Measurements from ENCODE around the gene HACD2. TPM values are rescaled to one million over a fixed set of nuclear protein-coding genes. Genes with fewer than 3 reads are reported as not detected.
"Not testable (repeated sequence)": the region's sequence is repeated elsewhere in the genome, so short reads cannot be mapped to it uniquely, and the experiment has no call there.

HACD2 gene
- total RNA-seq, 4 donors from 2014 or later: 11.9 to 70.5 (median 48.2) TPM

- Histone ChIP-seq H3K27me3 (no peaks in the 10 kb centered on the region), H3K36me3 (peaks cover 0 to 15% (median 0%) of the 10 kb centered on the region in 4 donors), H3K9me3 (no peaks in the 10 kb centered on the region), H3K4me1 (peaks cover 0 to 7% (median 2%) of the 10 kb centered on the region in 4 donors), H3K27ac (peak overlapping the region; percentile 79 to 91 (median 83)), H3K4me3 (peak overlapping the region in 3 of 4 donors; percentile 20 to 43 (median 35))
- 52% methylated on average over 7 of the region's 7 CpGs; no CpG with 5 or more reads in 1 of the 2 donors for WGBS, 2 donors (ENCODE audit: low coverage in 1 of 2)
- intact Hi-C loops (cut with DNase I; ENCODE audit: low total_unique reads) (no loop called here), in situ Hi-C loops (cut with MboI; ENCODE audit: low pct_ligation_motif_present in 1 of 4, low pct_unique_long_range_greater_than_20kb in 1 of 4, low sequenced_read_pairs in 3 of 4) (no loop called here)
- TF ChIP-seq POLR2AphosphoS5 (IDR thresholded peaks at IDR 0.05) (peak in 1 of 3 donors; percentile 7), EP300 (IDR thresholded peaks at IDR 0.05; ENCODE audit: low read depth) (no peak)
- DNase-seq: no peak
Measured at GRCh38 chr3:123618076-123618708, 33.3 kb upstream of the HACD2 start.

- Histone ChIP-seq H3K27me3 (no peaks in the 10 kb centered on the region), H3K4me1 (peaks cover 0 to 7% (median 2%) of the 10 kb centered on the region in 4 donors), H3K4me3 (peak overlapping the region in 3 of 4 donors; percentile 4 to 43 (median 35)), H3K9me3 (no peaks in the 10 kb centered on the region), H3K27ac (peak overlapping the region; percentile 5 to 91 (median 83)), H3K36me3 (peaks cover 0 to 16% (median 5%) of the 10 kb centered on the region in 4 donors)
- WGBS, 2 donors (ENCODE audit: low coverage in 1 of 2): 70 to 87% methylated on average over 3 to 6 of the region's 6 CpGs
- in situ Hi-C loops (cut with MboI; ENCODE audit: low pct_ligation_motif_present in 1 of 4, low pct_unique_long_range_greater_than_20kb in 1 of 4, low sequenced_read_pairs in 3 of 4): no loop called here
- no peak for DNase-seq
- TF ChIP-seq EP300 (IDR thresholded peaks at IDR 0.05; ENCODE audit: low read depth) (no peak), POLR2AphosphoS5 (IDR thresholded peaks at IDR 0.05) (peak; percentile 35 to 70 (median 62)), POLR2A (IDR thresholded peaks at IDR 0.05) (no peak), CTCF (IDR thresholded peaks at IDR 0.05) (no peak)
- intact Hi-C loops (cut with DNase I; ENCODE audit: low total_unique reads): no loop called here
Measured at GRCh38 chr3:123616593-123616992, 31.7 kb upstream of the HACD2 start.

GRCh38 chr3:123613543-123613942, 28.7 kb upstream of the HACD2 start:
- in situ Hi-C loops (cut with MboI; ENCODE audit: low pct_ligation_motif_present in 1 of 4, low pct_unique_long_range_greater_than_20kb in 1 of 4, low sequenced_read_pairs in 3 of 4): no loop called here
- no peaks in the 10 kb centered on the region for H3K9me3 ChIP-seq
- peak overlapping the region in 3 of 4 donors; percentile 4 to 91 (median 6) for H3K27ac ChIP-seq
- no peak overlapping the region for H3K4me3 ChIP-seq
- DNase-seq: no peak
- intact Hi-C loops (cut with DNase I; ENCODE audit: low total_unique reads): no loop called here
- 77 to 79% methylated on average over 1 to 2 of the region's 2 CpGs for WGBS, 2 donors (ENCODE audit: low coverage in 1 of 2)
- TF ChIP-seq EP300 (IDR thresholded peaks at IDR 0.05; ENCODE audit: low read depth) (no peak), POLR2A (IDR thresholded peaks at IDR 0.05) (no peak), POLR2AphosphoS5 (IDR thresholded peaks at IDR 0.05) (peak in 1 of 3 donors; percentile 6)
- H3K4me1 ChIP-seq: no peaks in the 10 kb centered on the region
- H3K27me3 ChIP-seq: no peaks in the 10 kb centered on the region
- H3K36me3 ChIP-seq: peaks cover 0 to 16% (median 5%) of the 10 kb centered on the region in 4 donors

- H3K27me3 ChIP-seq; H3K4me1 ChIP-seq; in situ Hi-C loops (cut with MboI; ENCODE audit: low pct_ligation_motif_present in 1 of 4, low pct_unique_long_range_greater_than_20kb in 1 of 4, low sequenced_read_pairs in 3 of 4); H3K9me3 ChIP-seq; intact Hi-C loops (cut with DNase I; ENCODE audit: low total_unique reads); DNase-seq; H3K4me3 ChIP-seq: not testable (repeated sequence)
- Histone ChIP-seq H3K36me3 (peaks cover 0 to 16% (median 5%) of the 10 kb centered on the region in 4 donors), H3K27ac (peak overlapping the region in 1 of 4 donors; percentile 16)
- WGBS, 2 donors (ENCODE audit: low coverage in 1 of 2): 91 to 100% methylated on average over 5 to 7 of the region's 7 CpGs
Measured at GRCh38 chr3:123611674-123612073, 26.8 kb upstream of the HACD2 start.

GRCh38 chr3:123611082-123611481, 26.2 kb upstream of the HACD2 start:
- Histone ChIP-seq H3K27me3 (no peaks in the 10 kb centered on the region), H3K27ac (no peak overlapping the region), H3K36me3 (peaks cover 0 to 16% (median 5%) of the 10 kb centered on the region in 4 donors), H3K4me1 (no peaks in the 10 kb centered on the region), H3K4me3 (no peak overlapping the region), H3K9me3 (no peaks in the 10 kb centered on the region)
- in situ Hi-C loops (cut with MboI; ENCODE audit: low pct_ligation_motif_present in 1 of 4, low pct_unique_long_range_greater_than_20kb in 1 of 4, low sequenced_read_pairs in 3 of 4) (no loop called here), intact Hi-C loops (cut with DNase I; ENCODE audit: low total_unique reads) (no loop called here)
- DNase-seq: no peak
- TF ChIP-seq EP300 (IDR thresholded peaks at IDR 0.05; ENCODE audit: low read depth) (no peak), CTCF (IDR thresholded peaks at IDR 0.05) (no peak), POLR2AphosphoS5 (IDR thresholded peaks at IDR 0.05) (no peak), POLR2A (IDR thresholded peaks at IDR 0.05) (no peak)
